ENCODE results near the gene EXOC2.

EXOC2 gene

DNA sequence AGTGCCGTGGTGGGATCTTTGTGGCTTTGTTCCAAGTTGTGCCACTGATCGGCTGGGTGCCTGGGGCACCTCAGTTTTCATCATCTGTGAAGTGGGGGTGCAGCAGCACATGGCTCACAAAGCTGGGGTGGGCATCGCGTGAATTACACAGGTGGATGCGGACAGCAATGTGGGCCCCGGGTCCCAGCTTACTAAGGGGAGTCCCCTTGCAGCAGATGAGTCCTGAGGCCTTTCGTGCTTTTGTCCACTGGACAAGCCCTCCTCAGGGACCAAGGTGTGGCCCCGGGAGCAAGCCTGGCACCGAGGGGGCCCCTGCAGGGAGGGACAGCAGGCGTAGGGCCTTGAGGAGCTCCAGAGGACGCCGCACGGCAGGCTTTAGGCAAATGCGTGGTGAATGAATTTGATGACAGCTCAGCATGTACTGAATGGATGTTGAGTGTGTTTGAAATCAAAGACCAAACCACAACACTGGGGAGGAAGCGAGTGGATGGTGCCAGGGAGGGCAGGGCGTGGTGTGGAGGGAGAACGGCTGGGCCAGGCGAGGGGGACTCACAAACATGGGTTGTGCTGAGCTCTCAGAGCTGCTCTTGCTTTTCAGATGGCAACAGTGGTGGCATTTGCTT, 248.2 kb downstream of the EXOC2 start:
- no peak overlapping the region for H2BK15ac ChIP-seq (ENCODE audit: low read depth, poor library complexity, severe bottlenecking)
- H3K4me3 ChIP-seq (ENCODE audit: insufficient read depth in 1 of 2, low read depth in 1 of 2, low read length in 2 of 2), result no peak overlapping the region
- no peak overlapping the region for H3K4me2 ChIP-seq (ENCODE audit: low read length, poor library complexity, severe bottlenecking)
- H4K8ac ChIP-seq (ENCODE audit: low read length), result peak overlapping the region; percentile 23
- no peaks in the 10 kb centered on the region for H3K79me1 ChIP-seq (replicated peaks; ENCODE audit: low read length, poor library complexity, severe bottlenecking)
- no peak overlapping the region for H2AK5ac ChIP-seq (ENCODE audit: low read length, severe bottlenecking)
- no peaks in the 10 kb centered on the region for H3K9me3 ChIP-seq (ENCODE audit: control insufficient read depth, low read length)
- H3K4me1 ChIP-seq (ENCODE audit: control insufficient read depth, insufficient read depth, low read depth, low read length), result peaks cover 13% of the 10 kb centered on the region
- no peak overlapping the region for H3K9ac ChIP-seq (ENCODE audit: low read length)
- H3K36me3 ChIP-seq (ENCODE audit: control insufficient read depth in 1 of 2, insufficient read depth in 2 of 2, low read depth in 1 of 2, low read length in 2 of 2), result no peaks in the 10 kb centered on the region
- no peak overlapping the region for H3K23ac ChIP-seq (ENCODE audit: low read length in 2 of 2)
- H3K4ac ChIP-seq (ENCODE audit: low read depth in 1 of 2, low read length in 2 of 2), result no peak overlapping the region
- H3K18ac ChIP-seq (ENCODE audit: low read depth in 1 of 2, low read length in 2 of 2), result no peak overlapping the region
- no peak for DNase-seq
- H3K27me3 ChIP-seq (ENCODE audit: control insufficient read depth in 1 of 2, insufficient read depth in 1 of 2, low read length in 2 of 2), result peaks cover 5 to 24% of the 10 kb centered on the region in 2 experiments
- no peak overlapping the region for H3K27ac ChIP-seq (ENCODE audit: low read length, poor library complexity, severe bottlenecking)
- 88% methylated on average over 18 of the region's 18 CpGs for WGBS
- H2BK12ac ChIP-seq (ENCODE audit: low read length in 2 of 2), result no peak overlapping the region
- H2BK5ac ChIP-seq (ENCODE audit: low read depth, low read length, poor library complexity, severe bottlenecking), result no peak overlapping the region
- no peak overlapping the region for H2BK120ac ChIP-seq (ENCODE audit: low read depth, low read length)
- H3K14ac ChIP-seq (ENCODE audit: low read length in 2 of 2), result no peak overlapping the region
- no peak overlapping the region for H2AFZ ChIP-seq (ENCODE audit: low read depth, low read length)
- no peak overlapping the region for H4K91ac ChIP-seq (ENCODE audit: low read length)

- whole genome bisulfite sequencing, result 82% methylated on average over 19 of the region's 19 CpGs
These were observed 249.2 kb downstream of the EXOC2 start for GRCh38 chr6:443621-444159.

GRCh38 chr6:441126-441920, 251.6 kb downstream of the EXOC2 start:
- Histone ChIP-seq H3K36me3 (ENCODE audit: control insufficient read depth in 1 of 2, insufficient read depth in 2 of 2, low read depth in 1 of 2, low read length in 2 of 2) (no peaks in the 10 kb centered on the region), H3K14ac (ENCODE audit: low read length in 2 of 2) (no peak overlapping the region), H4K91ac (ENCODE audit: low read length) (no peak overlapping the region), H3K27ac (ENCODE audit: low read length, poor library complexity, severe bottlenecking) (no peak overlapping the region), H2BK15ac (ENCODE audit: low read depth, poor library complexity, severe bottlenecking) (no peak overlapping the region), H2AK5ac (ENCODE audit: low read length, severe bottlenecking) (no peak overlapping the region), H3K9ac (ENCODE audit: low read length) (no peak overlapping the region), H3K4me1 (ENCODE audit: control insufficient read depth, insufficient read depth, low read depth, low read length) (peaks cover 6% of the 10 kb centered on the region), H3K18ac (ENCODE audit: low read depth in 1 of 2, low read length in 2 of 2) (no peak overlapping the region), H2BK5ac (ENCODE audit: low read depth, low read length, poor library complexity, severe bottlenecking) (no peak overlapping the region), H2AFZ (ENCODE audit: low read depth, low read length) (no peak overlapping the region), H4K8ac (ENCODE audit: low read length) (no peak overlapping the region), H3K27me3 (ENCODE audit: control insufficient read depth in 1 of 2, insufficient read depth in 1 of 2, low read length in 2 of 2) (peaks cover 5 to 23% of the 10 kb centered on the region in 2 experiments), H3K9me3 (ENCODE audit: control insufficient read depth, low read length) (no peaks in the 10 kb centered on the region), H3K4me3 (ENCODE audit: insufficient read depth in 1 of 2, low read depth in 1 of 2, low read length in 2 of 2) (no peak overlapping the region), H3K23ac (ENCODE audit: low read length in 2 of 2) (no peak overlapping the region), H3K4me2 (ENCODE audit: low read length, poor library complexity, severe bottlenecking) (no peak overlapping the region), H3K79me1 (replicated peaks; ENCODE audit: low read length, poor library complexity, severe bottlenecking) (no peaks in the 10 kb centered on the region), H3K4ac (ENCODE audit: low read depth in 1 of 2, low read length in 2 of 2) (no peak overlapping the region), H2BK120ac (ENCODE audit: low read depth, low read length) (no peak overlapping the region), H2BK12ac (ENCODE audit: low read length in 2 of 2) (no peak overlapping the region)
- no peak for DNase-seq
- 86% methylated on average over 12 of the region's 12 CpGs for WGBS

More at GRCh38 chr6:443621-444159, 249.2 kb downstream of the EXOC2 start:
- peak overlapping the region; percentile 18 for H4K91ac ChIP-seq (ENCODE audit: low read length)
- no peak overlapping the region for H2AK5ac ChIP-seq (ENCODE audit: low read length, severe bottlenecking)
- H3K27ac ChIP-seq (ENCODE audit: low read length, poor library complexity, severe bottlenecking), result no peak overlapping the region
- H3K23ac ChIP-seq (ENCODE audit: low read length in 2 of 2), result no peak overlapping the region
- no peaks in the 10 kb centered on the region for H3K79me1 ChIP-seq (replicated peaks; ENCODE audit: low read length, poor library complexity, severe bottlenecking)
- H3K9me3 ChIP-seq (ENCODE audit: control insufficient read depth, low read length), result no peaks in the 10 kb centered on the region
- no peak overlapping the region for H2BK12ac ChIP-seq (ENCODE audit: low read length in 2 of 2)
- DNase-seq, result no peak
- H3K4me3 ChIP-seq (ENCODE audit: insufficient read depth in 1 of 2, low read depth in 1 of 2, low read length in 2 of 2), result no peak overlapping the region
- H2BK15ac ChIP-seq (ENCODE audit: low read depth, poor library complexity, severe bottlenecking), result no peak overlapping the region
- no peak overlapping the region for H2AFZ ChIP-seq (ENCODE audit: low read depth, low read length)
- peaks cover 13% of the 10 kb centered on the region for H3K4me1 ChIP-seq (ENCODE audit: control insufficient read depth, insufficient read depth, low read depth, low read length)
- H2BK5ac ChIP-seq (ENCODE audit: low read depth, low read length, poor library complexity, severe bottlenecking), result no peak overlapping the region
- H3K36me3 ChIP-seq (ENCODE audit: control insufficient read depth in 1 of 2, insufficient read depth in 2 of 2, low read depth in 1 of 2, low read length in 2 of 2), result no peaks in the 10 kb centered on the region
- H3K9ac ChIP-seq (ENCODE audit: low read length), result no peak overlapping the region
- no peak overlapping the region for H3K14ac ChIP-seq (ENCODE audit: low read length in 2 of 2)
- H2BK120ac ChIP-seq (ENCODE audit: low read depth, low read length), result no peak overlapping the region
- no peak overlapping the region for H4K8ac ChIP-seq (ENCODE audit: low read length)
- H3K4me2 ChIP-seq (ENCODE audit: low read length, poor library complexity, severe bottlenecking), result no peak overlapping the region
- peaks cover 5 to 25% of the 10 kb centered on the region in 2 experiments for H3K27me3 ChIP-seq (ENCODE audit: control insufficient read depth in 1 of 2, insufficient read depth in 1 of 2, low read length in 2 of 2)
- H3K4ac ChIP-seq (ENCODE audit: low read depth in 1 of 2, low read length in 2 of 2), result no peak overlapping the region
- no peak overlapping the region for H3K18ac ChIP-seq (ENCODE audit: low read depth in 1 of 2, low read length in 2 of 2)

DNA sequence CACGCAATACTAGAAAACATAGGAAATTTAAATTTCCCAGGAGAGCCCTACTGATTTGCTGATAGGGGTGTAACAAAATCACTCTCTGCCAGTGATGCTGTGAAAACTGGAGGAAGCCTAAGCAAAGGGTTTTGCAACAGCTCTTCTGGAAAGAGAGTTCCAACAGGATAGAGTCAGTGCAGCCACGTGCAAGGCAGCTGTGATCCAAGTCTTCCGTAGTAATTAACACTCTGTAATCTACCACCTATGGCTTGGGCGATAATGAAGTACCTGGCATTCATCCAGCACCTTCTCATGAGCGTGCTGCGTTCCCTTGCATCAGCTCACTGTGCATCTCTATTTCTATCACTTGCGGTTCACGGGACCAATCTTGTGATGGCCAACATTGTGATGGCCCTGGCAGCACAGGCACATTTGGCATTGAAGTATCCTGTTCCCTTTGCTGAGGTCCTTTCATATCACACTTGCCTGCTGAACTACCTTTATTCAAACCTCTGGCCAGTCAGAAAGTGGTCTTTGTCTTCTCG, 253.2 kb downstream of the EXOC2 start:
- no peak for DNase-seq
- 80% methylated on average over 8 of the region's 9 CpGs for WGBS
- Histone ChIP-seq H3K4me2 (ENCODE audit: low read length, poor library complexity, severe bottlenecking) (no peak overlapping the region), H3K79me1 (replicated peaks; ENCODE audit: low read length, poor library complexity, severe bottlenecking) (no peaks in the 10 kb centered on the region), H3K9ac (ENCODE audit: low read length) (no peak overlapping the region), H3K27me3 (ENCODE audit: control insufficient read depth in 1 of 2, insufficient read depth in 1 of 2, low read length in 2 of 2) (peaks cover 5 to 23% of the 10 kb centered on the region in 2 experiments), H3K4me3 (ENCODE audit: insufficient read depth in 1 of 2, low read depth in 1 of 2, low read length in 2 of 2) (no peak overlapping the region), H3K18ac (ENCODE audit: low read depth in 1 of 2, low read length in 2 of 2) (no peak overlapping the region), H3K14ac (ENCODE audit: low read length in 2 of 2) (no peak overlapping the region), H3K4me1 (ENCODE audit: control insufficient read depth, insufficient read depth, low read depth, low read length) (peaks cover 2% of the 10 kb centered on the region), H2BK5ac (ENCODE audit: low read depth, low read length, poor library complexity, severe bottlenecking) (no peak overlapping the region), H3K27ac (ENCODE audit: low read length, poor library complexity, severe bottlenecking) (no peak overlapping the region), H3K9me3 (ENCODE audit: control insufficient read depth, low read length) (no peaks in the 10 kb centered on the region), H2BK12ac (ENCODE audit: low read length in 2 of 2) (no peak overlapping the region), H4K91ac (ENCODE audit: low read length) (no peak overlapping the region), H4K8ac (ENCODE audit: low read length) (no peak overlapping the region), H2AFZ (ENCODE audit: low read depth, low read length) (no peak overlapping the region), H3K36me3 (ENCODE audit: control insufficient read depth in 1 of 2, insufficient read depth in 2 of 2, low read depth in 1 of 2, low read length in 2 of 2) (no peaks in the 10 kb centered on the region), H3K23ac (ENCODE audit: low read length in 2 of 2) (no peak overlapping the region), H2AK5ac (ENCODE audit: low read length, severe bottlenecking) (no peak overlapping the region), H2BK120ac (ENCODE audit: low read depth, low read length) (no peak overlapping the region), H2BK15ac (ENCODE audit: low read depth, poor library complexity, severe bottlenecking) (no peak overlapping the region), H3K4ac (ENCODE audit: low read depth in 1 of 2, low read length in 2 of 2) (no peak overlapping the region)

Measured in mesenchymal stem cell (in vitro differentiated cells and primary cell).